Endodermal cell (in vitro differentiated cells): Measurements from ENCODE around the gene PLA2G4C. TPM values are rescaled to one million over a fixed set of nuclear protein-coding genes. Genes with fewer than 3 reads are reported as not detected.

Experiments
- DNase-seq: peaks from one replicate; pipeline ENCODE4 v3.0.0-alpha.2; 2017
- H3K27ac ChIP-seq: 2 replicates; pipeline ENCODE4 v1.5.1; 2013; ENCODE audit warnings: mild to moderate bottlenecking, low read depth, low read length, moderate library complexity
- H3K27me3 ChIP-seq: 2 replicates; pipeline ENCODE4 v1.6.1; 2013; ENCODE audit warnings: mild to moderate bottlenecking, low read length, moderate library complexity; ENCODE audit not compliant: insufficient read depth, control insufficient read depth, poor library complexity, severe bottlenecking
- H3K36me3 ChIP-seq: 2 replicates; pipeline ENCODE4 v1.7.0; 2013; ENCODE audit warnings: mild to moderate bottlenecking, low read length, moderate library complexity; ENCODE audit not compliant: control insufficient read depth, insufficient read depth
- H3K4me1 ChIP-seq: one replicate; pipeline ENCODE4 v1.7.0; 2013; ENCODE audit warnings: low read length; ENCODE audit not compliant: control insufficient read depth, insufficient read depth
- H3K4me3 ChIP-seq: 2 replicates; pipeline ENCODE4 v1.5.1; 2013; ENCODE audit warnings: mild to moderate bottlenecking, low read length, moderate library complexity
- H3K9ac ChIP-seq: 2 replicates; pipeline ENCODE4 v1.6.1; 2013; ENCODE audit warnings: mild to moderate bottlenecking, low read length, moderate library complexity; ENCODE audit not compliant: poor library complexity, severe bottlenecking; ENCODE audit errors: extremely low read depth
- H3K9me3 ChIP-seq: 2 replicates; pipeline ENCODE4 v1.6.1; 2013; ENCODE audit warnings: mild to moderate bottlenecking, low read length, moderate library complexity; ENCODE audit not compliant: control insufficient read depth
- H3K27ac Mint-ChIP-seq: 2 replicates; pipeline ENCODE4 v1.8.0; 2020; ENCODE audit warnings: mixed read lengths
- H3K27me3 Mint-ChIP-seq: 2 replicates; pipeline ENCODE4 v1.8.0; 2021; ENCODE audit warnings: mild to moderate bottlenecking, mixed read lengths; ENCODE audit not compliant: insufficient read depth
- H3K36me3 Mint-ChIP-seq: 2 replicates; pipeline ENCODE4 v1.8.0; 2020; ENCODE audit warnings: low read depth, mixed read lengths
- H3K4me1 Mint-ChIP-seq: 2 replicates; pipeline ENCODE4 v1.8.0; 2020; ENCODE audit warnings: mixed read lengths
- H3K4me3 Mint-ChIP-seq: 2 replicates; pipeline ENCODE4 v1.8.0; 2020; ENCODE audit warnings: mild to moderate bottlenecking, moderate library complexity, mixed read lengths
- H3K9me3 Mint-ChIP-seq: 2 replicates; pipeline ENCODE4 v1.8.0; 2020; ENCODE audit warnings: mild to moderate bottlenecking, mixed read lengths
- WGBS, 2 experiments: methylation state at CpG; one replicate each; pipeline versions ENCODE4 v1.1.5 to v1.1.7; 2013; ENCODE audit warnings: missing lambda C conversion rate in 2 of 2, mixed read lengths in 1 of 2; ENCODE audit not compliant: insufficient coverage in 1 of 2, insufficient read length in 1 of 2; 5-methylcytosine and 5-hydroxymethylcytosine counted together
- total RNA-seq, 2 donors: library from RNA; stranded (reverse); fragmentation: NEBNext Ultra II Directional in 1 of 2; extraction: Animal tissue kit (Norgen Biotek cat#: 25700) in 1 of 2; gene quantifications; 2 replicates in 1 of 2; 3 replicates in 1 of 2; pipeline ENCODE4 v1.2.1, GENCODE V29; 2021
- TF ChIP-seq, protein P1 (sequence below): fragments of 200-600 bp; sonication (generic); conservative IDR thresholded peaks from 2 replicates; pipeline ENCODE4 v1.5.0; 2021; ENCODE audit warnings: antibody characterized with exemption, mild to moderate bottlenecking

PLA2G4C gene
- total RNA-seq, 2 donors from 2014 or later = 1.3 to 1.4 TPM

DNA sequence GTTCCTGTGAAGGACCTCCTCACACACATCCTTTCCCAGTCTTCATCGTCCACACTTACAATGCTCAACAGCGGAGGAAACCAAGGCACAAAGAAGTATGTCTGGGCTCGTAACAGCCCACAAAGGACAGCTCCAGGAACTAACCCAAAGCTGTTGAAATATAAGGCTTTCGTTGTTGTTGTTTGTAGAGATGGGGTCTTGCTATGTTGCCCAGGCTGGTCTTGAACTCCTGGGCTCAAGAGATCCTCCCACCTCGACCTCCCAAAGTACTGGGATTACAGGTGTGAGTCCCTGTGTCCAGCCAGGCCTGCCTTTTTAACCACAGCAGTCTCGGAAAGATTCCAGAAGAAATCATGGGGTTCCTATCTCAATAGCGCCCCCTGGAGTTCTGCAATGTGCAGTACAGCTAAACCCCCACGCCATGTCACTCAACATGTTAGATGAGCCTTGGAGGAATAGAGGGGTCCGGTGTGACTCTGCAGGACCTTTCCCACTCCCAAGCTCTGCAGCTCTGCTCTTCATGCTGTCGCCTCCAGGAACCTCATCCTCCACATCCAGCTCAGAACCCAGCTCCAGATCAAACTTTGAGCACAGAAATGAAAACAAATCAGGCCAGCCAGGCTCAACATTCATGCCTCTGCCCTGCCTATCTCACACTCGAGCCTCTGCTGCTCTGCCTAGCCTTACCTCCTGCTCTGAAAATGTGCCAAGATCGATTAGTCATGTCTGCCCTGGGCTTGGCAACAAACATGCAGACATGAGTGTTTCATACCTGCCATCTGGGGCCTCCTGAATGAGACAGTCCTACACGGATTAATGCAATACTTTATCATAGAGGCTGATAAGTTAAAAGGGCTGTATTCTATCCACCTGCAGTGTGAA is 7.5 kb downstream of the PLA2G4C start:
- TF ChIP-seq, protein P1, sequence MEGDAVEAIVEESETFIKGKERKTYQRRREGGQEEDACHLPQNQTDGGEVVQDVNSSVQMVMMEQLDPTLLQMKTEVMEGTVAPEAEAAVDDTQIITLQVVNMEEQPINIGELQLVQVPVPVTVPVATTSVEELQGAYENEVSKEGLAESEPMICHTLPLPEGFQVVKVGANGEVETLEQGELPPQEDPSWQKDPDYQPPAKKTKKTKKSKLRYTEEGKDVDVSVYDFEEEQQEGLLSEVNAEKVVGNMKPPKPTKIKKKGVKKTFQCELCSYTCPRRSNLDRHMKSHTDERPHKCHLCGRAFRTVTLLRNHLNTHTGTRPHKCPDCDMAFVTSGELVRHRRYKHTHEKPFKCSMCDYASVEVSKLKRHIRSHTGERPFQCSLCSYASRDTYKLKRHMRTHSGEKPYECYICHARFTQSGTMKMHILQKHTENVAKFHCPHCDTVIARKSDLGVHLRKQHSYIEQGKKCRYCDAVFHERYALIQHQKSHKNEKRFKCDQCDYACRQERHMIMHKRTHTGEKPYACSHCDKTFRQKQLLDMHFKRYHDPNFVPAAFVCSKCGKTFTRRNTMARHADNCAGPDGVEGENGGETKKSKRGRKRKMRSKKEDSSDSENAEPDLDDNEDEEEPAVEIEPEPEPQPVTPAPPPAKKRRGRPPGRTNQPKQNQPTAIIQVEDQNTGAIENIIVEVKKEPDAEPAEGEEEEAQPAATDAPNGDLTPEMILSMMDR = peak; percentile 86
- H3K4me3 ChIP-seq = no peak overlapping the region
- WGBS, 2 experiments = 58 to 64% methylated on average over 12 to 13 of the region's 13 CpGs

DNA sequence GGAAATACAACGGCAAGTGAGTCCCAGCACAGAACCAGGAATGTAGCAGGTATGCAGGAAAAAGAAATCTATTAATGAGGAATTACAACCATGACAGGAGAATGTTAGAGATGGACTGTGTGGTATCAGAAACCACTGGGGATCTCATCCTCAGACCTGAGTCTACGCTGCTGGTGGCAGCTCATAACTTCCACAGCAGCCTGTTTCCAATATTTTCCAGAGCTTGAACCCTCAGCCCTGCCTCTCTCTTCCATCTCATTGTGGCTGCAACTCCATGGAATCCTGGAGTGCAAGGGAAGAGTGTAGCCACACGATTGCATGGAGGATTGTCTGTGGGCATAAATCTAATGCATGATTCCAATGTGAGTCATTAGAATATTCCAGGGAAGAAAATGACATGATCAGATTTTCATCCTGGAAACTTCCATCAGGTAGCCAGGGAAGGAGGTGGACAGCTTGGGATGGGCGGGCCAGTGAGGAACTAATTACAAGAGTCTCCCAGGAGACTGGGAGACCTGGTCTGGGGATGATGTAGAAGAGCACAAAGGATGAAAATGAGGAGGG is 14.9 kb downstream of the PLA2G4C start:
- 89 to 94% methylated on average over 3 to 4 of the region's 4 CpGs for WGBS, 2 experiments

More for the DNA sequence above, 7.5 kb downstream of the PLA2G4C start:
- Mint-ChIP-seq H3K4me1 (no peaks in the 10 kb centered on the region), H3K27me3 (peaks cover 11% of the 10 kb centered on the region), H3K27ac (no peak overlapping the region), H3K36me3 (no peaks in the 10 kb centered on the region), H3K9me3 (peaks cover 2% of the 10 kb centered on the region), H3K4me3 (peak overlapping the region; percentile 12)
- Histone ChIP-seq H3K27ac (no peak overlapping the region), H3K9me3 (no peaks in the 10 kb centered on the region), H3K27me3 (no peaks in the 10 kb centered on the region), H3K36me3 (no peaks in the 10 kb centered on the region), H3K4me1 (no peaks in the 10 kb centered on the region), H3K9ac (no peak overlapping the region)
- DNase-seq = peak; percentile 85

DNA sequence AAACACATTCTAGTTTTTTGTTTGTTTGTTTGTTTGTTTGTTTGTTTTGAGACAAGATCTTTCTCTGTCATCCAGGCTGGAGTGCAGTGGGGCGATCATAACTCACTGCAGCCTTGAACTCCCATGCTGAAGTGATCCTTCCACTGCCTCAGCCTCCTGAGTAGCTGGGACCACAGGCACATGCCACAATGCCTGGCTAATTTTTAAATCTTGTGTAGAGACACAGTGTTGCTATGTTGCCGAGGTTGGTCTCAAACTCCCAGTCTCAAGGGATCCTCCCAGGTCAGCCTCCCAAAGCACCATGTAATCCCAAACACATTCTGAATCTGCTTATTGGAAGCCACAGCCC is 15.8 kb downstream of the PLA2G4C start:
- H3K4me1 Mint-ChIP-seq = no peaks in the 10 kb centered on the region
- H3K27ac Mint-ChIP-seq = no peak overlapping the region
- H3K36me3 Mint-ChIP-seq = no peaks in the 10 kb centered on the region
- Histone ChIP-seq H3K4me1 (no peaks in the 10 kb centered on the region), H3K27ac (no peak overlapping the region), H3K9ac (no peak overlapping the region), H3K9me3 (no peaks in the 10 kb centered on the region), H3K36me3 (no peaks in the 10 kb centered on the region), H3K27me3 (no peaks in the 10 kb centered on the region), H3K4me3 (no peak overlapping the region)
- H3K27me3 Mint-ChIP-seq = peaks cover 10% of the 10 kb centered on the region
- TF ChIP-seq, protein P1 = no peak
- no peaks in the 10 kb centered on the region for H3K9me3 Mint-ChIP-seq
- H3K4me3 Mint-ChIP-seq = no peak overlapping the region
- DNase-seq = no peak
- WGBS, 2 experiments = 92 to 98% methylated on average over 2 of the region's 2 CpGs

More for the DNA sequence above, 14.9 kb downstream of the PLA2G4C start:
- Histone ChIP-seq H3K27me3 (no peaks in the 10 kb centered on the region), H3K9ac (no peak overlapping the region), H3K36me3 (no peaks in the 10 kb centered on the region), H3K9me3 (no peaks in the 10 kb centered on the region), H3K4me1 (no peaks in the 10 kb centered on the region), H3K27ac (no peak overlapping the region), H3K4me3 (no peak overlapping the region)
- H3K9me3 Mint-ChIP-seq = no peaks in the 10 kb centered on the region
- no peak overlapping the region for H3K27ac Mint-ChIP-seq
- no peak for DNase-seq
- H3K4me1 Mint-ChIP-seq = no peaks in the 10 kb centered on the region
- H3K4me3 Mint-ChIP-seq = no peak overlapping the region
- TF ChIP-seq, protein P1 = no peak
- H3K36me3 Mint-ChIP-seq = no peaks in the 10 kb centered on the region
- H3K27me3 Mint-ChIP-seq = peaks cover 10% of the 10 kb centered on the region
